GM19328 (cell line): Measurements from ENCODE around the gene CELF2.
"Not testable (repeated sequence)": the region's sequence is repeated elsewhere in the genome, so short reads cannot be mapped to it uniquely, and the experiment has no call there.

ENCODE experiments used
- ATAC-seq: cut with Tn5 transposase; IDR thresholded peaks from one replicate; pipeline ENCODE4 v1.9.1; 2021; ENCODE audit warnings: mild to moderate bottlenecking, moderate library complexity; ENCODE audit not compliant: unreplicated experiment

CELF2 gene

GRCh38 chr10:11168423-11169090 lies 150.9 kb downstream of the CELF2 start:
- ATAC-seq, result no peak

- no peak for ATAC-seq
These were observed 152.3 kb downstream of the CELF2 start for GRCh38 chr10:11169976-11170375.

- ATAC-seq, result no peak
These were observed 152.9 kb downstream of the CELF2 start for GRCh38 chr10:11170574-11170973.

- ATAC-seq, result peak; percentile 38
These were observed 153.6 kb downstream of the CELF2 start for GRCh38 chr10:11170993-11171851.

GRCh38 chr10:11173042-11173441 lies 155.4 kb downstream of the CELF2 start:
- no peak for ATAC-seq

- ATAC-seq, result peak; percentile 31
These were observed 158.2 kb downstream of the CELF2 start for GRCh38 chr10:11175823-11176243.

GRCh38 chr10:11176746-11177145 lies 159.1 kb downstream of the CELF2 start:
- no peak for ATAC-seq

GRCh38 chr10:11177381-11177780 lies 159.7 kb downstream of the CELF2 start:
- no peak for ATAC-seq

GRCh38 chr10:11177926-11178471 lies 160.3 kb downstream of the CELF2 start:
- ATAC-seq, result no peak

- ATAC-seq, result peak; percentile 81
These were observed 161.2 kb downstream of the CELF2 start for GRCh38 chr10:11178606-11179515.

GRCh38 chr10:11179516-11180105 lies 161.9 kb downstream of the CELF2 start:
- ATAC-seq, result no peak

- ATAC-seq, result no peak
These were observed 162.6 kb downstream of the CELF2 start for GRCh38 chr10:11180228-11180627.

- ATAC-seq, result no peak
These were observed 164.3 kb downstream of the CELF2 start for GRCh38 chr10:11181978-11182377.

GRCh38 chr10:11183015-11183414 lies 165.3 kb downstream of the CELF2 start:
- no peak for ATAC-seq

GRCh38 chr10:11184093-11184492 lies 166.4 kb downstream of the CELF2 start:
- ATAC-seq, result no peak

GRCh38 chr10:11185128-11185665 lies 167.5 kb downstream of the CELF2 start:
- ATAC-seq, result not testable (repeated sequence)

- ATAC-seq, result no peak
These were observed 168.7 kb downstream of the CELF2 start for GRCh38 chr10:11186374-11186773.

- no peak for ATAC-seq
These were observed 172.1 kb downstream of the CELF2 start for GRCh38 chr10:11189582-11190376.

- ATAC-seq, result no peak
These were observed 173.5 kb downstream of the CELF2 start for GRCh38 chr10:11191190-11191589.
